Measurements from ENCODE around the gene PCDH12. TPM values are rescaled to one million over a fixed set of nuclear protein-coding genes. Genes with fewer than 3 reads are reported as not detected.

Gene PCDH12
- total RNA-seq, 3 donors from 2014 or later: 1.8 to 5.6 (median 3.5) TPM

DNA sequence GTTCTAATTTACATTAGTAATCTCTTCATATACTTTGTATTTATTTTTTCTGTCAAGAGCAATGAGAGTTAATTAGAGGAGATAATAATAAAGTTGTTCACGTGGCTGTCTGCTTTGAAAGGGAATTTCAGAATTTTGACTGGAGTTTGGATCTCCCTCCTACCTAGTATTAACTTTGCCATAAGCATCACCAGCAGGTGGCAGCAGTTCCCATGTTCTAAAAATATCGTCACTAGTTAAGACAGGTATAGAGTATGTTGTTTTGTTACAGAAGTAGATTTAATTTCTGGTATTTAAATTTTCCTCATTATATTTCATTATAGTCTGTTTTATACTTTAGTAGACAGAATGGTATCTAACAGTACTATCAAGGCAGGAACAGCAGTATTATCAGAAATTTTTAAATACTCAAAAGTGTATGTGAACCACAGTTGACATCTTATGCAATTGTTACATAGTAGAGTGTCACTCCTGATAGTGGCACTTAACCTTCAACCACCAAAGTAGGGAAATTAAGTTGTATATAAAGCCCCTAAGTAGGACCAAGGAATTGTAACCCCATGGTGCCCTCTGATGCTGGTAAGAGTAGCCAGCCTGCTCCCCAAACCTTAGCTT is 34.5 kb upstream of the PCDH12 start:
- intact Hi-C loops (cut with DNase I; ENCODE audit: low total_unique reads): loop anchor here (10.0 kb wide), 1 partner anchor 132 kb away; no protein-coding TSS in a partner anchor
- H3K4me1 ChIP-seq: no peaks in the 10 kb centered on the region
- H3K27ac ChIP-seq: no peak overlapping the region
- H3K36me3 ChIP-seq: no peaks in the 10 kb centered on the region
- H3K4me3 ChIP-seq: no peak overlapping the region
- H3K27me3 ChIP-seq: no peaks in the 10 kb centered on the region
- no peaks in the 10 kb centered on the region for H3K9me3 ChIP-seq
- TF ChIP-seq POLR2AphosphoS5 (IDR thresholded peaks at IDR 0.05) (no peak), POLR2A (IDR thresholded peaks at IDR 0.05) (no peak)
- TF ChIP-seq, protein P1, sequence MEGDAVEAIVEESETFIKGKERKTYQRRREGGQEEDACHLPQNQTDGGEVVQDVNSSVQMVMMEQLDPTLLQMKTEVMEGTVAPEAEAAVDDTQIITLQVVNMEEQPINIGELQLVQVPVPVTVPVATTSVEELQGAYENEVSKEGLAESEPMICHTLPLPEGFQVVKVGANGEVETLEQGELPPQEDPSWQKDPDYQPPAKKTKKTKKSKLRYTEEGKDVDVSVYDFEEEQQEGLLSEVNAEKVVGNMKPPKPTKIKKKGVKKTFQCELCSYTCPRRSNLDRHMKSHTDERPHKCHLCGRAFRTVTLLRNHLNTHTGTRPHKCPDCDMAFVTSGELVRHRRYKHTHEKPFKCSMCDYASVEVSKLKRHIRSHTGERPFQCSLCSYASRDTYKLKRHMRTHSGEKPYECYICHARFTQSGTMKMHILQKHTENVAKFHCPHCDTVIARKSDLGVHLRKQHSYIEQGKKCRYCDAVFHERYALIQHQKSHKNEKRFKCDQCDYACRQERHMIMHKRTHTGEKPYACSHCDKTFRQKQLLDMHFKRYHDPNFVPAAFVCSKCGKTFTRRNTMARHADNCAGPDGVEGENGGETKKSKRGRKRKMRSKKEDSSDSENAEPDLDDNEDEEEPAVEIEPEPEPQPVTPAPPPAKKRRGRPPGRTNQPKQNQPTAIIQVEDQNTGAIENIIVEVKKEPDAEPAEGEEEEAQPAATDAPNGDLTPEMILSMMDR (IDR thresholded peaks at IDR 0.05): peak; percentile 37 to 78 (median 74)
- peak; percentile 70 to 77 for DNase-seq (ENCODE audit: low spot score in 2 of 2)

DNA sequence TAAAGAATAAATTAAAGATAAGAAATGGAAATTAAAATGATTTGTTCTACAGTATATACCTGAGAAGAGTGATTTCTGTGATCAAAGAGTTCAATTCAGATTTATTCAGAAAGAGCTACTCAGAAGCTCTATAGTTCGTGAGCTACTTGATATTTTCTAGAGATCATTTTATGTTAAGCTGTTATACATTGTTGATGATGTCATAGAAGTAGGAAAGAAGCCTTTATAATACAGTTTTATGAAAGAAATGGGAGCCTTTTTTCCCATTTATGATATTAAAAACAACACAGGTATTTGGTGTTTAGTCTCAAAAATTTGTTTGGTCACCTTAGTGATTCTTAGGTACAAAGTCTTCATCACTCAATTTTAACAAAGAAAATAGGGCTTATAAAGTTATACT is 31.7 kb upstream of the PCDH12 start:
- intact Hi-C loops (cut with DNase I; ENCODE audit: low total_unique reads): loop anchor here (10.0 kb wide), 1 partner anchor 135 kb away; no protein-coding TSS in a partner anchor
- no peak for TF ChIP-seq POLR2A (IDR thresholded peaks at IDR 0.05)
- TF ChIP-seq, protein P1 (IDR thresholded peaks at IDR 0.05): no peak
- no peak for TF ChIP-seq POLR2AphosphoS5 (IDR thresholded peaks at IDR 0.05)
- Histone ChIP-seq H3K9me3 (no peaks in the 10 kb centered on the region), H3K27me3 (no peaks in the 10 kb centered on the region), H3K4me1 (no peaks in the 10 kb centered on the region), H3K27ac (no peak overlapping the region), H3K4me3 (no peak overlapping the region), H3K36me3 (no peaks in the 10 kb centered on the region)
- no peak for DNase-seq (ENCODE audit: low spot score in 2 of 2)

GRCh38 chr5:141986072-141986471 is 28.1 kb upstream of the PCDH12 start:
- intact Hi-C loops (cut with DNase I; ENCODE audit: low total_unique reads): no loop called here
- Histone ChIP-seq H3K4me3 (no peak overlapping the region), H3K4me1 (no peaks in the 10 kb centered on the region), H3K27ac (no peak overlapping the region), H3K9me3 (no peaks in the 10 kb centered on the region), H3K36me3 (peaks cover 7% of the 10 kb centered on the region), H3K27me3 (no peaks in the 10 kb centered on the region)
- TF ChIP-seq POLR2A (IDR thresholded peaks at IDR 0.05): no peak
- TF ChIP-seq, protein P1 (IDR thresholded peaks at IDR 0.05): no peak
- DNase-seq (ENCODE audit: low spot score in 2 of 2): no peak

DNA sequence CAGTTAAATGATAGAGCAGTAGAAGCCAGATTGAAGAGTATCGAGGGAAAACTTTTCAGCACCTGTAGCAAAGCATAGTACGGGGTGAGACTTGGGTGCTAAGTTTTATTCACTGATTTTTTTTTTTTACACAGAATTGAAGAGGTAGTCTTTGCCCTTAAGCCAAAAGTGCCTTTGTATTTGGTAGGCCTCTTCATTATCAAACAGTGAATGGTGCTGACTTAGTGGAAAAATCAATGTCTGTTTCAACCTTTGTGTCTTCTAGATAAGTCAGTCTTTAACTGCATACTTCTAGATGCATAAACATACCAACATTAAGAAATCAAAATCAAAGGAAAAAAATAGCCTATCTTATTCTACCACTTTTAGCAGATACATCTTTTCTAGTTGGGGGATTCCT is 24.6 kb upstream of the PCDH12 start:
- Histone ChIP-seq H3K36me3 (peaks cover 7% of the 10 kb centered on the region), H3K4me1 (no peaks in the 10 kb centered on the region), H3K4me3 (no peak overlapping the region), H3K27me3 (no peaks in the 10 kb centered on the region), H3K9me3 (no peaks in the 10 kb centered on the region), H3K27ac (no peak overlapping the region)
- no peak for DNase-seq (ENCODE audit: low spot score in 2 of 2)
- intact Hi-C loops (cut with DNase I; ENCODE audit: low total_unique reads): no loop called here
- no peak for TF ChIP-seq POLR2AphosphoS5 (IDR thresholded peaks at IDR 0.05)

- H3K36me3 ChIP-seq: peaks cover 6% of the 10 kb centered on the region
- no peak for TF ChIP-seq POLR2AphosphoS5 (IDR thresholded peaks at IDR 0.05)
- no peak for TF ChIP-seq POLR2A (IDR thresholded peaks at IDR 0.05)
- TF ChIP-seq, protein P1 (IDR thresholded peaks at IDR 0.05): no peak
- H3K9me3 ChIP-seq: no peaks in the 10 kb centered on the region
- H3K27me3 ChIP-seq: no peaks in the 10 kb centered on the region
- intact Hi-C loops (cut with DNase I; ENCODE audit: low total_unique reads): loop anchor here (1.0 kb wide), 1 partner anchor 23 kb away; no protein-coding TSS in a partner anchor
- no peaks in the 10 kb centered on the region for H3K4me1 ChIP-seq
- no peak overlapping the region for H3K4me3 ChIP-seq
- no peak for DNase-seq (ENCODE audit: low spot score in 2 of 2)
- no peak overlapping the region for H3K27ac ChIP-seq
Measured at GRCh38 chr5:141978389-141978788, 20.4 kb upstream of the PCDH12 start.
